B cell (primary cell): ENCODE measurements around the gene AUTS2. TPM values are rescaled to one million over a fixed set of nuclear protein-coding genes. Genes with fewer than 3 reads are reported as not detected.

Experiments used
- ATAC-seq: fragments of 200-7000 bp; cut with Tn5 transposase; one replicate; pipeline ENCODE4 v1.10.0; 2021; ENCODE audit warnings: low read depth, mild to moderate bottlenecking, moderate number of reproducible peaks, moderate library complexity
- CTCF ChIA-PET: fragments of 350-600 bp; sonication (Branson Sonifier 250); formaldehyde crosslinking; loops from one replicate; lab custom pipeline; 2021; ENCODE audit warnings: antibody characterized with exemption, inconsistent platforms; lab: Charles Lee
- POLR2A ChIA-PET: fragments of 350-600 bp; sonication (Branson Sonifier 250); formaldehyde crosslinking; loops from one replicate; lab custom pipeline; 2021; ENCODE audit warnings: antibody characterized with exemption; lab: Charles Lee
- DNase-seq: peaks from one replicate; pipeline ENCODE4 v3.0.0; 2013
- H2AFZ ChIP-seq: 2 replicates; pipeline ENCODE4 v1.6.1; 2012; ENCODE audit warnings: mild to moderate bottlenecking, low read depth, low read length; ENCODE audit not compliant: insufficient read depth, poor library complexity, severe bottlenecking
- H3K27ac ChIP-seq, 2 donors: 1 replicate in 1 of 2; 2 replicates in 1 of 2; pipeline ENCODE4 v1.5.1; 2012 to 2013; ENCODE audit warnings: low read length in 2 of 2, mild to moderate bottlenecking in 2 of 2, moderate library complexity in 1 of 2
- H3K27me3 ChIP-seq, 4 experiments: fragments of 200-600 bp in 1 of 4; sonication (generic) in 1 of 4; replicated peaks in 1 of 4; 1 replicate in 2 of 4; 2 replicates in 2 of 4; pipeline versions ENCODE4 v1.6.1 to v1.7.0; 2013 to 2016; ENCODE audit warnings: low read length in 3 of 4, mild to moderate bottlenecking in 2 of 4, mixed read lengths in 1 of 4, moderate library complexity in 1 of 4; ENCODE audit not compliant: insufficient read depth in 4 of 4, control insufficient read depth in 3 of 4; ENCODE audit errors: control extremely low read depth in 1 of 4
- H3K36me3 ChIP-seq, 2 experiments: replicated peaks in 1 of 2; 1 replicate in 1 of 2; 2 replicates in 1 of 2; pipeline versions ENCODE4 v1.6.1 to v1.7.1; 2013; ENCODE audit warnings: low read length in 1 of 2; ENCODE audit not compliant: insufficient read depth in 2 of 2, control insufficient read depth in 1 of 2; ENCODE audit errors: control extremely low read depth in 1 of 2, extremely low read depth in 1 of 2
- H3K4me1 ChIP-seq, 2 donors: fragments of 200-600 bp in 1 of 2; sonication (generic) in 1 of 2; 1 replicate in 1 of 2; 2 replicates in 1 of 2; pipeline versions ENCODE4 v1.5.1 to v1.6.1; 2013 to 2017; ENCODE audit warnings: low read length in 2 of 2; ENCODE audit not compliant: control insufficient read depth in 2 of 2, insufficient read depth in 2 of 2
- H3K4me2 ChIP-seq: replicated peaks from 2 replicates; pipeline ENCODE3; 2012; ENCODE audit warnings: mild to moderate bottlenecking, low read depth, low read length; ENCODE audit not compliant: poor library complexity, severe bottlenecking
- H3K4me3 ChIP-seq, 5 experiments: fragments of 200-600 bp in 1 of 5; sonication (generic) in 1 of 5; 1 replicate in 3 of 5; 2 replicates in 2 of 5; pipeline versions ENCODE4 v1.5.1 to v1.7.0; 2011 to 2016; ENCODE audit warnings: low read length in 4 of 5, mild to moderate bottlenecking in 4 of 5, low read depth in 2 of 5, control low read depth in 1 of 5, moderate library complexity in 1 of 5; ENCODE audit not compliant: insufficient read depth in 1 of 5; ENCODE audit errors: control extremely low read depth in 1 of 5, extremely low read depth in 1 of 5
- H3K79me2 ChIP-seq: fragments of 200-600 bp; sonication (generic); one replicate; pipeline ENCODE4 v1.6.0; 2016; ENCODE audit warnings: low read length; ENCODE audit not compliant: control insufficient read depth, insufficient read depth
- H3K9ac ChIP-seq: fragments of 200-600 bp; sonication (generic); 2 replicates; pipeline ENCODE4 v1.6.1; 2017; ENCODE audit warnings: mild to moderate bottlenecking, low read length, moderate library complexity
- H3K9me3 ChIP-seq, 3 donors: one replicate each; pipeline versions ENCODE4 v1.6.1 to v1.7.1; 2013; ENCODE audit warnings: low read length in 2 of 3; ENCODE audit not compliant: control insufficient read depth in 2 of 3, insufficient read depth in 1 of 3; ENCODE audit errors: control extremely low read depth in 1 of 3
- H4K20me1 ChIP-seq: 2 replicates; pipeline ENCODE4 v1.6.0; 2012; ENCODE audit warnings: mild to moderate bottlenecking, low read length; ENCODE audit not compliant: insufficient read depth, control insufficient read depth, poor library complexity, severe bottlenecking
- H3K27ac Mint-ChIP-seq: one replicate; pipeline ENCODE4 v1.8.0; 2021; ENCODE audit warnings: mixed read lengths
- H3K27me3 Mint-ChIP-seq: one replicate; pipeline ENCODE4 v1.8.0; 2021; ENCODE audit warnings: mixed read lengths
- H3K4me1 Mint-ChIP-seq: one replicate; pipeline ENCODE4 v1.8.0; 2021; ENCODE audit warnings: mixed read lengths
- H3K4me3 Mint-ChIP-seq: one replicate; pipeline ENCODE4 v1.8.0; 2021; ENCODE audit warnings: mixed read lengths
- H3K9me3 Mint-ChIP-seq: one replicate; pipeline ENCODE4 v1.8.0; 2022; ENCODE audit warnings: mixed read lengths; ENCODE audit not compliant: insufficient read depth
- CTCF ChIP-seq: fragments of 200-600 bp; IDR thresholded peaks from one replicate; pipeline ENCODE4 v1.8.0; 2022; ENCODE audit warnings: antibody characterized with exemption, mild to moderate bottlenecking
- EZH2 ChIP-seq: IDR thresholded peaks from 2 replicates; pipeline ENCODE4 v1.6.1; 2012; ENCODE audit warnings: borderline replicate concordance, low read depth, mild to moderate bottlenecking, moderate library complexity, low read length; ENCODE audit not compliant: insufficient read depth, poor library complexity, severe bottlenecking
- WGBS: methylation state at CpG from one replicate; pipeline ENCODE4 v1.1.5; 2013; ENCODE audit warnings: missing lambda C conversion rate; ENCODE audit not compliant: insufficient coverage; 5-methylcytosine and 5-hydroxymethylcytosine counted together
- intact Hi-C: fragments of 100-400 bp; cut with micrococcal nuclease; formaldehyde crosslinking; loops from one replicate; pipeline ENCODE4 v1.10.0; 2022
- polyA plus RNA-seq: library from polyadenylated mRNA; depleted of rRNA; stranded (reverse); fragments of >200 nt; gene quantifications from 2 replicates; pipeline ENCODE4 v1.2.3, GENCODE V29; 2012
- total RNA-seq, 2 donors: library from RNA; stranded (reverse); fragments of 120-200 nt in 1 of 2; gene quantifications; 1 replicate in 1 of 2; 2 replicates in 1 of 2; pipeline versions ENCODE4 v1.2.3 to v1.2.4, GENCODE V29; 2013 to 2022

The AUTS2 gene
- total and polyA plus RNA-seq, 2 donors (not counting 1 experiment from before 2014, with no cell fraction given), result 22.3 to 35.0 TPM

- Histone ChIP-seq H3K4me2 (no peak overlapping the region), H3K9me3 (no peaks in the 10 kb centered on the region), H3K9ac (no peak overlapping the region), H3K4me1 (no peaks in the 10 kb centered on the region), H3K4me3 (no peak overlapping the region), H3K27me3 (no peaks in the 10 kb centered on the region), H3K79me2 (no peaks in the 10 kb centered on the region), H4K20me1 (no peaks in the 10 kb centered on the region), H2AFZ (no peak overlapping the region), H3K36me3 (no peaks in the 10 kb centered on the region), H3K27ac (no peak overlapping the region)
- ATAC-seq (no peak), DNase-seq (no peak)
- POLR2A ChIA-PET, result no interaction called here
- Mint-ChIP-seq H3K9me3 (no peaks in the 10 kb centered on the region), H3K27me3 (no peaks in the 10 kb centered on the region), H3K27ac (no peak overlapping the region), H3K4me1 (no peaks in the 10 kb centered on the region), H3K4me3 (no peak overlapping the region)
- intact Hi-C loops, result no loop called here
- CTCF ChIA-PET, result interaction anchor here (0.6 kb wide), 1 partner anchor 527 kb away, joined by 4 read pairs; no protein-coding TSS in a partner anchor
- no CpG with 5 or more reads among the region's 5 CpGs for WGBS
- no peak for TF ChIP-seq EZH2
- TF ChIP-seq CTCF, result no peak
Measured at GRCh38 chr7:70704831-70705346, 1106.6 kb downstream of the AUTS2 start.

GRCh38 chr7:70706204-70706603 is 1107.9 kb downstream of the AUTS2 start:
- Histone ChIP-seq H3K9me3 (no peaks in the 10 kb centered on the region), H2AFZ (no peak overlapping the region), H3K4me2 (no peak overlapping the region), H3K27me3 (no peaks in the 10 kb centered on the region), H3K9ac (no peak overlapping the region), H3K36me3 (no peaks in the 10 kb centered on the region), H4K20me1 (no peaks in the 10 kb centered on the region), H3K27ac (no peak overlapping the region), H3K4me3 (no peak overlapping the region), H3K4me1 (no peaks in the 10 kb centered on the region), H3K79me2 (no peaks in the 10 kb centered on the region)
- no peak overlapping the region for H3K4me3 Mint-ChIP-seq
- H3K27me3 Mint-ChIP-seq, result no peaks in the 10 kb centered on the region
- TF ChIP-seq CTCF, result no peak
- TF ChIP-seq EZH2, result no peak
- no peaks in the 10 kb centered on the region for H3K4me1 Mint-ChIP-seq
- ChIA-PET CTCF (interaction anchor here (1.1 kb wide), 1 partner anchor 10 kb away, joined by 4 read pairs; no protein-coding TSS in a partner anchor), POLR2A (no interaction called here)
- ATAC-seq (no peak), DNase-seq (no peak)
- intact Hi-C loops, result no loop called here
- H3K27ac Mint-ChIP-seq, result no peak overlapping the region
- no peaks in the 10 kb centered on the region for H3K9me3 Mint-ChIP-seq
- 97% methylated on average over 4 of the region's 4 CpGs for WGBS
